Activated naive CD4-positive, alpha-beta T cell treated with anti-CD3 and anti-CD28 coated beads for 36 hours (primary cell): Measurements from ENCODE around the gene CHRNA9. TPM values are rescaled to one million over a fixed set of nuclear protein-coding genes. Genes with fewer than 3 reads are reported as not detected.
"Not testable (repeated sequence)": the region's sequence is repeated elsewhere in the genome, so short reads cannot be mapped to it uniquely, and the experiment has no call there.

Experiments used
- CTCF ChIA-PET: fragments of 350-600 bp; sonication (Branson Sonifier 250); formaldehyde crosslinking; loops from one replicate; lab custom pipeline; 2021; ENCODE audit warnings: antibody characterized with exemption; lab: Charles Lee
- DNase-seq: peaks from one replicate; pipeline ENCODE4 v3.0.0-alpha.2; 2020
- H3K27ac Mint-ChIP-seq: one replicate; pipeline ENCODE4 v1.8.0; 2021; ENCODE audit warnings: mild to moderate bottlenecking, mixed read lengths
- H3K27me3 Mint-ChIP-seq: one replicate; pipeline ENCODE4 v1.8.0; 2021; ENCODE audit warnings: low read depth, mixed read lengths
- H3K36me3 Mint-ChIP-seq: one replicate; pipeline ENCODE4 v1.8.0; 2021; ENCODE audit warnings: low read depth, mixed read lengths
- H3K4me1 Mint-ChIP-seq: one replicate; pipeline ENCODE4 v1.8.0; 2021; ENCODE audit warnings: low read depth, mixed read lengths
- H3K4me3 Mint-ChIP-seq: one replicate; pipeline ENCODE4 v1.8.0; 2021; ENCODE audit warnings: mild to moderate bottlenecking, moderate library complexity, mixed read lengths
- H3K9me3 Mint-ChIP-seq: one replicate; pipeline ENCODE4 v1.8.0; 2021; ENCODE audit warnings: mixed read lengths
- intact Hi-C: fragments of 100-400 bp; cut with micrococcal nuclease; formaldehyde crosslinking; loops from one replicate; pipeline ENCODE4 v1.15.1; 2023
- total RNA-seq, 2 experiments: library from RNA; stranded (reverse); gene quantifications; one replicate each; pipeline ENCODE4 v1.2.3, GENCODE V29; 2021

Gene CHRNA9, protein sequence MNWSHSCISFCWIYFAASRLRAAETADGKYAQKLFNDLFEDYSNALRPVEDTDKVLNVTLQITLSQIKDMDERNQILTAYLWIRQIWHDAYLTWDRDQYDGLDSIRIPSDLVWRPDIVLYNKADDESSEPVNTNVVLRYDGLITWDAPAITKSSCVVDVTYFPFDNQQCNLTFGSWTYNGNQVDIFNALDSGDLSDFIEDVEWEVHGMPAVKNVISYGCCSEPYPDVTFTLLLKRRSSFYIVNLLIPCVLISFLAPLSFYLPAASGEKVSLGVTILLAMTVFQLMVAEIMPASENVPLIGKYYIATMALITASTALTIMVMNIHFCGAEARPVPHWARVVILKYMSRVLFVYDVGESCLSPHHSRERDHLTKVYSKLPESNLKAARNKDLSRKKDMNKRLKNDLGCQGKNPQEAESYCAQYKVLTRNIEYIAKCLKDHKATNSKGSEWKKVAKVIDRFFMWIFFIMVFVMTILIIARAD
- total RNA-seq: not detected

DNA sequence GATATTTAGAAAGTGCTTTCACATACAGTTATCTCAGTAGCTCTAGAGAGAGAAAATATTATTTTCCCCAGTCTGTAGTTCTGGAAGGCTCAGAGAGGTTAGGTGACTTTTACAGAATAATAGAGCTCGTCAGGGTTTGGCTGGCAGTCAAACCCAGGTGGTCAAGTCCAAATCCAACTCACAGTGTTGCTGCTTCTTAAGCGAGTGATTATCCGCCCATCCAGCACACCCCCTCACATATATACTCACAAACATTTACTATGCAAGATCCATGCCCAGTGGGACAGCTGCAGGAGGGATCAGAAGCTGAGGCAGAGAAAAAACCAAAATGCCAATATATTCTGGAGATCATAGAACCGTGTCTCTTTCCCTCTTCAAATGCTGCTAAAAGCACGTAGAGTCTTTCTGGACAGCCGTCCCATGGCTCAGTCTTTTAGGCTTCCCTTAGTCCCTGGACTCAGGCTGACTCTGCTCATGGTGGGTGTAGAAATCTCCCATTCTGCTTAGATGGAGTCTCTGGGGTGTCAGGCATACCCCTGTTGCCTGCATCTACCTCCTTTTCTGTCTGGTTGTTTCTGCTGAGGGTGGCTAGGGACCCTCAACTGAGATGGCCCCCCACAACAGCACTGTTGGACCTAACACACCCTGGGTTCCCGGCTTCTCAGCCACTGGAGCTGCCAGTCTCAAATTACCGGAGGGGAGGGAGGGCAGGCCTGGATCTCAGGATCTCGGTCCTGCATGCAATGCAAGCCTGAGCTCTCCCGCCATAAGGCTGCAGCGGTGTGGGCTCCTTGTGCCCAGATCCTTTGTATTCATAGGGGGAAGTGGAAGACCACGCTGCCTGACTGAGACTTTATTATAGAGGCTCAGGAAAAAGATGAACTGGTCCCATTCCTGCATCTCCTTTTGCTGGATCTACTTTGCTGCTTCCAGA lies at the start of gene CHRNA9:
Gene CHRNA9, plus strand, starts transcription at position 743 of the 934 bp plus-strand sequence. Its CDS starts 135 bp downstream, at position 878.
- H3K27me3 Mint-ChIP-seq: no peaks in the 10 kb centered on the region
- DNase-seq: no peak
- no peak within 1 kb of the TSS for H3K4me3 Mint-ChIP-seq
- no peaks in the 10 kb centered on the region for H3K9me3 Mint-ChIP-seq
- H3K4me1 Mint-ChIP-seq: no peaks in the 10 kb centered on the region
- no peaks in the 10 kb centered on the region for H3K36me3 Mint-ChIP-seq
- CTCF ChIA-PET: interaction anchor here (0.5 to 2.2 kb wide), 4 partner anchors 9 to 297 kb away, joined by 3 to 14 read pairs (median 4); no protein-coding TSS in a partner anchor
- intact Hi-C loops: no loop called here
- no peak within 1 kb of the TSS for H3K27ac Mint-ChIP-seq

DNA sequence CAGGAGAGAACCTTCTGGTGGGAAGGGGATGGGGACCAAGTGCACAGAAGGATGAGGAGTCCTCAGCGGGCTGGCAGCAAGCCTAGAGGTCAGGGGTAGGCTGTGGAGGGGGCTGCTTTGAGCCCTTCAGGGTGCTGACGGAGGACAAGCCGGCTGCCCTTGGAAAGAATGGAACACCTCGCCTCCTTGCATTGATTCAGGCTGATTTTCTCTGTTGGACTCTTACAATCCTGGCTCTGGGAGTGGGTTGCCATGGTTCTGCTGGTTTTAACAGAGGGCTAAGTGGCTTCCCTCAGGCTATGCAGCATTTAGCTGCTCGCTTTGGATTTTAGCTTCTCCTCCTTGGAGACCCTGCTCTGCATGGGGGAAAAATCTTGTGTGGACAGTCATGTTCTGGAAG lies 49.4 kb upstream of the CHRNA9 start:
- Mint-ChIP-seq H3K27ac (no peak overlapping the region), H3K9me3 (peaks cover 10% of the 10 kb centered on the region), H3K27me3 (no peaks in the 10 kb centered on the region), H3K4me3 (no peak overlapping the region), H3K36me3 (peaks cover 11% of the 10 kb centered on the region), H3K4me1 (peaks cover 78% of the 10 kb centered on the region)
- DNase-seq: no peak
- intact Hi-C loops: no loop called here
- CTCF ChIA-PET: no interaction called here

DNA sequence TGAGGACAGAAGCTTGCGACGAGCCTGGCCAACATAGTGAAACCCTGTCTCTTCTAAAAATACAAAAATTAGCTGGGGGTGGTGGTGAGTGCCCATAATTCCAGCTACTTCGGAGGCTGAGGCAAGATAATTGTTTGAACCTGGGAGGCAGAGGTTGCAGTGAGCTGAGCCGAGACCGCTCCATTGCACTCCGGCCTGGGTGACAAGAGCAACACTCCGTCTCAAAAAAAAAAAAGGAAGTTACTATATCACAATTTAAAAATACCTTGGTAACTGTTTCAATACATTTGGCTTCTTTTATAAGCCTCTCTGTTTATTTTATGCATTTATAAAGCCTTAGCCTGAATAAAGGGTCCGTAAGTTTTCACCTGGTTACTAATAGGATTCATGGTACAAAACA lies 46.6 kb upstream of the CHRNA9 start:
- intact Hi-C loops: no loop called here
- CTCF ChIA-PET: interaction anchor here (0.7 to 1.8 kb wide), 2 partner anchors 28 to 57 kb away, joined by 3 to 5 read pairs; no protein-coding TSS in a partner anchor

DNA sequence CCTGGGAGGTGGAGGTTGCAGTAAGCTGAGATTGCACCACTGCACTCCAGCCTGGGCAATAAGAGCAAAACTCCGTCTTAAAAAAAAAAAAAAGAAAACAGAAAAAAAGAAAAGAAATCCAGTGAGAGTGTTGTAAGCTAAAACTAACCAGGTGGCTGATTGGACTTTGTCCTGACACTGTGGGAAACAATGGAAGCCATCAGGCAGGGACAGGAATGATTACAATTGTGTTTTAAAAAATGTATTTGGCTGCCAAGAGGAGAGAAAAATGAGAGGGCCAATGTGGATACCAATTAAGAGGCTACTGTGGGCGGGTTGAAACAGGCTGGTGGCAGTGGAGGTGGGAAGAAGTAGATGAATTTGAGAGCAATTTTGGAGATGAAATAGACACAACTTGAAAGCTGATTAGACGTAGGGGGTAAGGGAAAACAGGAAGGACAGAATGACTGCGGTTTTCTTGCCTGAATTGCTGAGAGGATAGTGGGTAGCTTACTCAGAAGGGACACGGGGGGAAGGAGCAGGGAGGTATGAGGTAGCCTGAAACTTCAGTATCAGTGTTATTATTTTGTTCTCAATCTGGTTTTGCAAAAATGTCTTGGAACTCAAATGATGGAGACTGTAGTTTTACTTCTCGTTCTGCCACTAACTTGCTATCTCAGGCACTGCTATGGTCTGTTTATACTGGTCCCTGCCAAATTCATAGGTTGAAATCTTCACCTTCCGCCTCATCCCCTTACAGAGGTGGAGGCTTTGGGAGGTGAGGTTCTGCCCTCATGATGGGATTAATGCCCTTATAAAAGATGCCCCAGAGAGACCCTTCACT lies 45.6 kb upstream of the CHRNA9 start:
- H3K9me3 Mint-ChIP-seq: no peaks in the 10 kb centered on the region
- intact Hi-C loops: no loop called here
- peak overlapping the region; percentile 76 for H3K27ac Mint-ChIP-seq
- no peaks in the 10 kb centered on the region for H3K36me3 Mint-ChIP-seq
- H3K4me3 Mint-ChIP-seq: peak overlapping the region; percentile 25
- CTCF ChIA-PET: interaction anchor here (0.6 to 1.8 kb wide), 11 partner anchors 11 to 70 kb away, joined by 3 to 7 read pairs (median 4); no protein-coding TSS in a partner anchor
- no peaks in the 10 kb centered on the region for H3K27me3 Mint-ChIP-seq
- peaks cover 59% of the 10 kb centered on the region for H3K4me1 Mint-ChIP-seq
- DNase-seq: peak; percentile 50

More for the DNA sequence above, 46.6 kb upstream of the CHRNA9 start:
- H3K4me3 Mint-ChIP-seq: no peak overlapping the region
- peak overlapping the region; percentile 76 for H3K27ac Mint-ChIP-seq
- H3K27me3 Mint-ChIP-seq: no peaks in the 10 kb centered on the region
- no peaks in the 10 kb centered on the region for H3K36me3 Mint-ChIP-seq
- peaks cover 69% of the 10 kb centered on the region for H3K4me1 Mint-ChIP-seq
- H3K9me3 Mint-ChIP-seq: no peaks in the 10 kb centered on the region
- no peak for DNase-seq

DNA sequence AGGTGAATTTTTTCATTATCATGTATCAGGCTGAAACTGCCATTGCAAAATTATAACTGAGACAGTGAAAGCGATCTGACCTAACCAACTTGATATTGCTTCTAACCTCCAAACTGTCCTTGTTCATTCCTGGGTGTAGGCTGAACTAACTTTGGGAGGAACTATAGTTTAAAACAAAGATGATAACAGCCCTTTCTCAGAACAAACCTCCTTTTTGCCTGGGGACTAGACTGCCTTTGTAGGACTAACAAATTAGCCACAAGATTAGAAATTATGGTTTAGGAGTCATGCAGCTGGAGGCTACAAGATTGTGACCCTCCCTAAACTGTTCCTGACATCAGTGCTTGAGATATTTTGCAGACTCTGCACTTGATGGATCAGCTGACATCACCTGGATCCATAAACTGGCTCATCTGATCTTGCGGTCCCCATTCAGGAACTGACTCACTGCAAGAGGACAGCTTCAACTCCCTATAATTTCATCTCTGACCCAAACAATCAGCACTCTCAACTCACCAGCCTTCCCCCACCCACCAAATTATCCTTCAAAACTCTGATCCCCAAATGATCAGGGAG lies 44.4 kb upstream of the CHRNA9 start:
- peaks cover 53% of the 10 kb centered on the region for H3K4me1 Mint-ChIP-seq
- CTCF ChIA-PET: interaction anchor here (0.6 to 1.8 kb wide), 9 partner anchors 10 to 71 kb away, joined by 3 to 7 read pairs (median 4); no protein-coding TSS in a partner anchor
- DNase-seq, H3K27me3 Mint-ChIP-seq, intact Hi-C loops, H3K9me3 Mint-ChIP-seq, H3K36me3 Mint-ChIP-seq, H3K4me3 Mint-ChIP-seq: not testable (repeated sequence)
- peak overlapping the region; percentile 3 for H3K27ac Mint-ChIP-seq

DNA sequence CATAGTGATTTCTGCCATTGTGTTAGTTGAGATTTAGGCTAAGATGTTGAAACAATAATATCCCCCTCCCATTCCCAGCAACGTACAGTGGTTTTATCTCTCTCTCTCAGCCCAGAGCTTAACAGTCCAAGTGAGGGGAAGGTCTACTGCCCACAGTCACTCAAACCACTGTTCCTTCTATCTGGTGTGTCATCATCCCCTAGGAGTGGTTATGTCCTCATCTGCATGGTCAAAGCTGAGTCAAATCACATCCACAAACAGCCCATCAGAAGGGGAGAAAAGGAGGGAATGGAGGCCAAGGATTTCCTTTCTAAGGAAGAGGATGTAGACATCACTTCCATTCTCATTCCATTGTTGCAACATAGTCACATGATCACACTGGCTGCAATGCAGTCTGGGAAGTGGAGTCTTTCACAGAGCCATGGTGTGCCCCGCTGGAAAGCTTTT lies 42.8 kb upstream of the CHRNA9 start:
- CTCF ChIA-PET: interaction anchor here (1.4 to 1.8 kb wide), 2 partner anchors 9 to 14 kb away, joined by 5 read pairs; no protein-coding TSS in a partner anchor
- intact Hi-C loops: no loop called here
- Mint-ChIP-seq H3K4me3 (no peak overlapping the region), H3K27me3 (no peaks in the 10 kb centered on the region), H3K4me1 (peaks cover 52% of the 10 kb centered on the region), H3K9me3 (no peaks in the 10 kb centered on the region), H3K27ac (no peak overlapping the region), H3K36me3 (no peaks in the 10 kb centered on the region)
- DNase-seq: no peak

DNA sequence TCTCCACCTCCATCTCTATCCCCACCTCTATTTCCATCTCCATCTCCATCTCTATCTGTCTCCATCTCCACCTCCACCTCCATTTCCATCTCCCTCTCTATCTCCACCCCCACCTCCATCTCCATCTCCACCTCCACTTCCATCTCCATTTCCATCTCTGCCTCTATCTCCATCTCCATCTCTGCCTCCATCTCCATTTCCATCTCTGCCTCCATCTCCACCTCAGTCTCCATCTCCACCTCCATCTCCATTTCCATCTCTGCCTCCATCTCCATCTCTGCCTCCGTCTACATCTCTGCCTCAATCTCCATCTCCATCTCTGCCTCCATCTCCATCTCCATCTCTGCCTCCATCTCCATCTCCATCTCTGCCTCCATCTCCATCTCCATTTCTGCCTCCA lies 40.8 kb upstream of the CHRNA9 start:
- CTCF ChIA-PET: interaction anchor here (0.6 kb wide), 1 partner anchor 202 kb away, joined by 5 read pairs; no protein-coding TSS in a partner anchor
- H3K4me3 Mint-ChIP-seq: no peak overlapping the region
- peaks cover 57% of the 10 kb centered on the region for H3K4me1 Mint-ChIP-seq
- H3K9me3 Mint-ChIP-seq: no peaks in the 10 kb centered on the region
- H3K27ac Mint-ChIP-seq: no peak overlapping the region
- H3K36me3 Mint-ChIP-seq: no peaks in the 10 kb centered on the region
- no peaks in the 10 kb centered on the region for H3K27me3 Mint-ChIP-seq
- intact Hi-C loops: no loop called here
- DNase-seq: no peak

DNA sequence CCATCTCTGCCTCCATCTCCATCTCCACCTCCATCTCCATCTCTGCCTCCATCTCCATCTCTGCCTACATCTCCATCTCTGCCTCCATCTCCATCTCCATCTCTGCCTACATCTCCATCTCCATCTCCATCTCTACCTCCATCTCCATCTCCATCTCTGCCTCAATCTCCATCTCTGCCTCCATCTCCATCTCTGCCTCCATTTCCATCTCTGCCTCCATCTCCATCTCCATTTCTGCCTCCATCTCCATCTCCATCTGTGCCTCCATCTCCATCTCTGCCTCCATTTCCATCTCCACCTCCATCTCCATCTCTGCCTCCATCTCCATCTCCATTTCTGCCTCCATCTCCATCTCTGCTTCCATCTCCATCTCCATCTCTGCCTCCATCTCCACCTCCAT lies 40.1 kb upstream of the CHRNA9 start:
- peaks cover 56% of the 10 kb centered on the region for H3K4me1 Mint-ChIP-seq
- H3K27ac Mint-ChIP-seq, H3K4me3 Mint-ChIP-seq, DNase-seq, H3K36me3 Mint-ChIP-seq, CTCF ChIA-PET, H3K27me3 Mint-ChIP-seq, intact Hi-C loops, H3K9me3 Mint-ChIP-seq: not testable (repeated sequence)

DNA sequence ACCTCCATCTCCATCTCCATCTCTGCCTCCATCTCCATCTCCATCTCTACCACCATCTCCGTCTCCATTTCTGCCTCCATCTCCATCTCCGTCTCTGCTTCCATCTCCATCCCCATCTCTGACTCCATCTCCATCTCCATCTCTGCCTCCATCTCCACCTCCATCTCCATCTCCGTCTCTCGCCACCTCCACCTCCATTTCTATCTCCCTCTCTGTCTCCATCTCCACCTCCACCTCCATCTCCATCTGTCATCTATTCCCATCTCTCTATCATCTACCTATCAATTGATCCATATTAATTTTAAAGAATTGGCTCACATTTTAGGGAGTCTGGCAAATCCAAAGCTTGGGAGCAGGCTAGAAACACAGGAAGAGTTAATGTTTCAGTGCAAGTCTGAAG lies 39.6 kb upstream of the CHRNA9 start:
- DNase-seq: no peak
- H3K4me3 Mint-ChIP-seq: no peak overlapping the region
- H3K36me3 Mint-ChIP-seq: no peaks in the 10 kb centered on the region
- H3K27me3 Mint-ChIP-seq: no peaks in the 10 kb centered on the region
- CTCF ChIA-PET: no interaction called here
- peaks cover 56% of the 10 kb centered on the region for H3K4me1 Mint-ChIP-seq
- H3K27ac Mint-ChIP-seq: no peak overlapping the region
- intact Hi-C loops: no loop called here
- no peaks in the 10 kb centered on the region for H3K9me3 Mint-ChIP-seq

DNA sequence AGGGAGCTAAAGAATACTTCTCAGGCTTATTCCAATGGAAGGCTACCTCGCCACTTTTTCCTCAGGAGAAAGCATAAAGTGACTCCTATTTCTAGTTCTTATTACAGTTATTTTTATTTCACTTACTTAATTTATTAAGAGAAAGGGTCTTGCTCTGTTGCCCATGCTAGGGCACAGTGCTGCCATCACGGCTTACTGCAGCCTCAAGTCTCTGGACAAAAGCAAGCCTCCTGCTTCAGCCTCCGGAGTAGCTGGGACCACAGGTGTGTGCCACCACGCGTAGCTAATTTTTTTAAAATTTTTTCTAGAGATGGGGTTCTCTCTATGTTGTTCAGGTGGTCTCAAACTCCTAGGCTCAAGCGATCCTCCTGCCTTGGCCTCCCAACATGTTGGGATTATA lies 36.0 kb upstream of the CHRNA9 start:
- Mint-ChIP-seq H3K36me3 (peaks cover 1% of the 10 kb centered on the region), H3K9me3 (no peaks in the 10 kb centered on the region), H3K4me3 (no peak overlapping the region), H3K27me3 (no peaks in the 10 kb centered on the region), H3K27ac (peak overlapping the region; percentile 84), H3K4me1 (peaks cover 63% of the 10 kb centered on the region)
- CTCF ChIA-PET: interaction anchor here (0.5 to 3.1 kb wide), 7 partner anchors 11 to 91 kb away, joined by 3 to 9 read pairs (median 3); no protein-coding TSS in a partner anchor
- DNase-seq: no peak
- intact Hi-C loops: no loop called here

DNA sequence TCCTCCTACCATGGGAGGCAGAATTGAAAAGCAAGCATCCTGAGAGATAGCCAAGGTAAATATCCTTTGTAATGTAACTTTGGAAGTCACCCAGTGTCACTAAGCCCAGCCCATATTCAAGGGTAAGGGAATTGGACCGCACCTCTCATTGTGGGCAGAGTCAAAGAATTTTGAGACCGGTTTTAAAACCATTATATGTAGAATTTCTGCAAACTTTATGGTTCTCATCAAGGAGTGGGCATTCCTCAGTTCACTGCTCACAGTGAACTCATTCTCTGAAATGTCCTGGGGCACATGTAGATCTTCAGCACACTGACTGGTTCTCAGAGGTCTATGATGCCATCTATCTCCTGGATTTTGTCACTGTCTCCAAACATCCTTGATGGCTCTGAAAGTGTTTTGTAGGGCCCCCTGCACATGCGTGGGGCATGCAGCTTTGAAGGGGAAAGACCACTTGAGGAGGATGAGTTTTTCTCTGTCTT lies 35.3 kb upstream of the CHRNA9 start:
- CTCF ChIA-PET: interaction anchor here (0.6 to 3.1 kb wide), 10 partner anchors 8 to 463 kb away, joined by 3 to 9 read pairs (median 4); no protein-coding TSS in a partner anchor
- Mint-ChIP-seq H3K36me3 (peaks cover 6% of the 10 kb centered on the region), H3K4me1 (peaks cover 70% of the 10 kb centered on the region), H3K27ac (peak overlapping the region; percentile 88), H3K27me3 (no peaks in the 10 kb centered on the region), H3K4me3 (no peak overlapping the region), H3K9me3 (peaks cover 5% of the 10 kb centered on the region)
- no peak for DNase-seq
- intact Hi-C loops: loop anchor here (1.0 to 10.0 kb wide), 3 partner anchors 150 to 1115 kb away; partner anchors contain the start of genes UGDH and WDR19
